ENCODE results near the gene ATRNL1. TPM values are rescaled to one million over a fixed set of nuclear protein-coding genes. Genes with fewer than 3 reads are reported as not detected.

The ATRNL1 gene
- total RNA-seq, 1 experiment from 2014 or later: 8.8 TPM

- no TSS peak for BruUV-seq (replicated peaks)
- no peaks in the 10 kb centered on the region for H3K27me3 Mint-ChIP-seq (ENCODE audit: unreplicated experiment)
- H3K4me1 Mint-ChIP-seq (ENCODE audit: low read depth, unreplicated experiment): no peaks in the 10 kb centered on the region
- no peaks in the 10 kb centered on the region for H3K9me3 Mint-ChIP-seq (ENCODE audit: low read depth, unreplicated experiment)
- H3K36me3 Mint-ChIP-seq (ENCODE audit: insufficient read depth, unreplicated experiment): no peaks in the 10 kb centered on the region
- H3K4me3 Mint-ChIP-seq (ENCODE audit: low read depth, unreplicated experiment): no peak overlapping the region
- no peak for DNase-seq
- no peak overlapping the region for H3K27ac Mint-ChIP-seq (ENCODE audit: unreplicated experiment)
- TF ChIP-seq, protein P1, sequence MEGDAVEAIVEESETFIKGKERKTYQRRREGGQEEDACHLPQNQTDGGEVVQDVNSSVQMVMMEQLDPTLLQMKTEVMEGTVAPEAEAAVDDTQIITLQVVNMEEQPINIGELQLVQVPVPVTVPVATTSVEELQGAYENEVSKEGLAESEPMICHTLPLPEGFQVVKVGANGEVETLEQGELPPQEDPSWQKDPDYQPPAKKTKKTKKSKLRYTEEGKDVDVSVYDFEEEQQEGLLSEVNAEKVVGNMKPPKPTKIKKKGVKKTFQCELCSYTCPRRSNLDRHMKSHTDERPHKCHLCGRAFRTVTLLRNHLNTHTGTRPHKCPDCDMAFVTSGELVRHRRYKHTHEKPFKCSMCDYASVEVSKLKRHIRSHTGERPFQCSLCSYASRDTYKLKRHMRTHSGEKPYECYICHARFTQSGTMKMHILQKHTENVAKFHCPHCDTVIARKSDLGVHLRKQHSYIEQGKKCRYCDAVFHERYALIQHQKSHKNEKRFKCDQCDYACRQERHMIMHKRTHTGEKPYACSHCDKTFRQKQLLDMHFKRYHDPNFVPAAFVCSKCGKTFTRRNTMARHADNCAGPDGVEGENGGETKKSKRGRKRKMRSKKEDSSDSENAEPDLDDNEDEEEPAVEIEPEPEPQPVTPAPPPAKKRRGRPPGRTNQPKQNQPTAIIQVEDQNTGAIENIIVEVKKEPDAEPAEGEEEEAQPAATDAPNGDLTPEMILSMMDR (IDR thresholded peaks at IDR 0.05; ENCODE audit: unreplicated experiment): no peak
- CTCF ChIA-PET: interaction anchor here (0.8 kb wide), 1 partner anchor 304 kb away, joined by 9 read pairs; no protein-coding TSS in a partner anchor
- intact Hi-C loops (cut with micrococcal nuclease; ENCODE audit: unreplicated experiment): no loop called here
Measured at GRCh38 chr10:115696747-115697146, 603.6 kb downstream of the ATRNL1 start.

DNA sequence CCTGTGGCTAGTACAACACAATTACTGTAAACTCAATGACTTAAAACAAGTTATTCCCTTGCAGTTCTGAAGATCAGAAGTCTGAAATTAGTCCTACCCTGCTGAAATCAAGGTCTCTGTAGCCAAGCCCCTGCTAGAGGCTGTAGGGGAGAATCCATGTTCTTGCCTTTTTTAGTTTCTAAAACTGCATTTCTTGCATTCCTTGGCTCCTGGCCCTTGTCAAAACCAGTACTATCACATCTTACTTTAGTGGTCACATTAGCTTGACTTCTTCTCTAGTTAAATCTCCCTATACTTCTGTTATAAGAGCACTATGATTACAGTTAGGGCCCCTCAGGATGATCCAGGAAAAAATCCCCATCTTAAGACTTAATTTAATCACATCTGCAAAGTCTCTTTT is 612.9 kb downstream of the ATRNL1 start:
- DNase-seq: no peak
- intact Hi-C loops (cut with micrococcal nuclease; ENCODE audit: unreplicated experiment): loop anchor here (1.0 kb wide), 3 partner anchors 274 to 680 kb away; no protein-coding TSS in a partner anchor
- TF ChIP-seq, protein P1 (IDR thresholded peaks at IDR 0.05; ENCODE audit: unreplicated experiment): no peak
- BruUV-seq (replicated peaks): no TSS peak
- Mint-ChIP-seq H3K27me3 (ENCODE audit: unreplicated experiment) (no peaks in the 10 kb centered on the region), H3K4me1 (ENCODE audit: low read depth, unreplicated experiment) (no peaks in the 10 kb centered on the region), H3K4me3 (ENCODE audit: low read depth, unreplicated experiment) (no peak overlapping the region), H3K36me3 (ENCODE audit: insufficient read depth, unreplicated experiment) (no peaks in the 10 kb centered on the region), H3K9me3 (ENCODE audit: low read depth, unreplicated experiment) (no peaks in the 10 kb centered on the region), H3K27ac (ENCODE audit: unreplicated experiment) (no peak overlapping the region)
- CTCF ChIA-PET: interaction anchor here (0.7 kb wide), 1 partner anchor 584 kb away, joined by 3 read pairs; no protein-coding TSS in a partner anchor

DNA sequence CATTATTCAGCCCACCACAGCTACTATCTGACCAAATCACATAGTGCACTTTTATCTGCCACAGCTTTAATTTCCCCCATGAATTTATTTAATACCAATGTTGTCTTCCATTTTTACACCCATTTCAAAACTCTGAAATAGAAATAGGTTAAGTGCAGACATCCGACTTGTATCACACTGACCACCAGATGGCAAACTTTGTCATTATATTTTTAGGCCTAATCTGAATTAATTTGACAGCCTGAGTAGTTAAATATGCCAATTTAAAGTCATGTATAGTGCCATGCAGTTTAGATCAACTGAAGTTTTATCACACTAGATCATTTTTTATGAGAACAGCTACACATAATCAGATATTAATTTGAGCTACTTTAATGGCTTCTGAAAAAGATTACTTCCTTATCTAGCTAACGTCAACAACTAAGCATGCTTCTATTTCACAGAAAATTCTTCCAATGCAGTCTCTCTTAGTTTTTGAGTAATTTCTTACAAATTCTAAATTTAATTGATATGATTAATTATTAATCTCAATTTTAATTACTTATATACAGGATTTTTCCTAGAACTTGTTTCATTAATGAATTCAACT is 613.4 kb downstream of the ATRNL1 start:
- H3K36me3 Mint-ChIP-seq (ENCODE audit: insufficient read depth, unreplicated experiment): no peaks in the 10 kb centered on the region
- TF ChIP-seq, protein P1 (IDR thresholded peaks at IDR 0.05; ENCODE audit: unreplicated experiment): no peak
- BruUV-seq (replicated peaks): no TSS peak
- CTCF ChIA-PET: interaction anchor here (0.7 kb wide), 1 partner anchor 584 kb away, joined by 3 read pairs; no protein-coding TSS in a partner anchor
- no peaks in the 10 kb centered on the region for H3K4me1 Mint-ChIP-seq (ENCODE audit: low read depth, unreplicated experiment)
- H3K9me3 Mint-ChIP-seq (ENCODE audit: low read depth, unreplicated experiment): no peaks in the 10 kb centered on the region
- H3K4me3 Mint-ChIP-seq (ENCODE audit: low read depth, unreplicated experiment): no peak overlapping the region
- no peaks in the 10 kb centered on the region for H3K27me3 Mint-ChIP-seq (ENCODE audit: unreplicated experiment)
- H3K27ac Mint-ChIP-seq (ENCODE audit: unreplicated experiment): no peak overlapping the region
- intact Hi-C loops (cut with micrococcal nuclease; ENCODE audit: unreplicated experiment): loop anchor here (1.0 kb wide), 3 partner anchors 274 to 680 kb away; no protein-coding TSS in a partner anchor
- DNase-seq: peak; percentile 2

GRCh38 chr10:115710136-115710535 is 617.0 kb downstream of the ATRNL1 start:
- TF ChIP-seq, protein P1 (IDR thresholded peaks at IDR 0.05; ENCODE audit: unreplicated experiment): no peak
- H3K4me3 Mint-ChIP-seq (ENCODE audit: low read depth, unreplicated experiment): no peak overlapping the region
- no TSS peak for BruUV-seq (replicated peaks)
- intact Hi-C loops (cut with micrococcal nuclease; ENCODE audit: unreplicated experiment): no loop called here
- CTCF ChIA-PET: no interaction called here
- no peaks in the 10 kb centered on the region for H3K27me3 Mint-ChIP-seq (ENCODE audit: unreplicated experiment)
- no peaks in the 10 kb centered on the region for H3K36me3 Mint-ChIP-seq (ENCODE audit: insufficient read depth, unreplicated experiment)
- H3K4me1 Mint-ChIP-seq (ENCODE audit: low read depth, unreplicated experiment): no peaks in the 10 kb centered on the region
- H3K27ac Mint-ChIP-seq (ENCODE audit: unreplicated experiment): no peak overlapping the region
- H3K9me3 Mint-ChIP-seq (ENCODE audit: low read depth, unreplicated experiment): no peaks in the 10 kb centered on the region
- no peak for DNase-seq

Data from Calu3 (cell line).